ENCODE measurements around the gene RBPJ. TPM values are rescaled to one million over a fixed set of nuclear protein-coding genes. Genes with fewer than 3 reads are reported as not detected.
"Not testable (repeated sequence)": the region's sequence is repeated elsewhere in the genome, so short reads cannot be mapped to it uniquely, and the experiment has no call there.

The RBPJ gene
- total RNA-seq, 1 donor from 2014 or later, result 162 TPM

GRCh38 chr4:26349496-26349895, 28.7 kb downstream of the RBPJ start:
- Mint-ChIP-seq H3K9me3 (ENCODE audit: low read depth) (no peaks in the 10 kb centered on the region), H3K27ac (no peak overlapping the region), H3K27me3 (no peaks in the 10 kb centered on the region), H3K4me1 (ENCODE audit: low read depth) (peaks cover 15% of the 10 kb centered on the region), H3K4me3 (ENCODE audit: low read depth) (no peak overlapping the region), H3K36me3 (ENCODE audit: insufficient read depth) (peaks cover 9% of the 10 kb centered on the region)
- DNase-seq (ENCODE audit: low spot score, unreplicated experiment), result no peak
- no peak for TF ChIP-seq CTCF (IDR thresholded peaks at IDR 0.05; ENCODE audit: unreplicated experiment)

DNA sequence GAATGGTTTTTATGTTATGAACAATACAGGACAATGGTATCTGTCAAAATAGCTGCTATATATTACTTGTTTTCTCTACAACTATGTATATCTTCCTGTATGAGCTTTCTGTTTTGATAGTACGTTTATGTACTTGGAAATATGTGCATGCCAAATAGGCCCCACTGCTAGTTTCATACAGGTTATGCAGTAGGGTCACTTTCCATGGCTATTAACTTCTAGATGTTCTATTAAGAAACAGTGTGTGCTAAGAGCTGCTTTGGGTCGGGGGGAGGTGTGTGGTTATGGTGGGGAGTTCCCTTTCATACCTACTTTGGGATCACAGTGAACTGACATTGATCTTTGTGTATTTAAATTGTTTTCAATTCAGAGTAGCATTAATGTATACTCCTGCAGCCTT, 30.9 kb downstream of the RBPJ start:
- Mint-ChIP-seq H3K4me3 (ENCODE audit: low read depth) (no peak overlapping the region), H3K36me3 (ENCODE audit: insufficient read depth) (peaks cover 6% of the 10 kb centered on the region), H3K27me3 (no peaks in the 10 kb centered on the region), H3K27ac (no peak overlapping the region), H3K9me3 (ENCODE audit: low read depth) (no peaks in the 10 kb centered on the region), H3K4me1 (ENCODE audit: low read depth) (peaks cover 16% of the 10 kb centered on the region)
- no peak for DNase-seq (ENCODE audit: low spot score, unreplicated experiment)
- no peak for TF ChIP-seq CTCF (IDR thresholded peaks at IDR 0.05; ENCODE audit: unreplicated experiment)

GRCh38 chr4:26354491-26354890, 33.7 kb downstream of the RBPJ start:
- Mint-ChIP-seq H3K36me3 (ENCODE audit: insufficient read depth) (no peaks in the 10 kb centered on the region), H3K9me3 (ENCODE audit: low read depth) (no peaks in the 10 kb centered on the region), H3K4me1 (ENCODE audit: low read depth) (peaks cover 8% of the 10 kb centered on the region), H3K27ac (no peak overlapping the region), H3K4me3 (ENCODE audit: low read depth) (no peak overlapping the region), H3K27me3 (no peaks in the 10 kb centered on the region)
- TF ChIP-seq CTCF (IDR thresholded peaks at IDR 0.05; ENCODE audit: unreplicated experiment), result no peak
- no peak for DNase-seq (ENCODE audit: low spot score, unreplicated experiment)

- no peaks in the 10 kb centered on the region for H3K9me3 Mint-ChIP-seq (ENCODE audit: low read depth)
- H3K4me1 Mint-ChIP-seq (ENCODE audit: low read depth), result peaks cover 9% of the 10 kb centered on the region
- H3K4me3 Mint-ChIP-seq (ENCODE audit: low read depth), result no peak overlapping the region
- H3K36me3 Mint-ChIP-seq (ENCODE audit: insufficient read depth), result no peaks in the 10 kb centered on the region
- no peak for TF ChIP-seq CTCF (IDR thresholded peaks at IDR 0.05; ENCODE audit: unreplicated experiment)
- H3K27ac Mint-ChIP-seq, result no peak overlapping the region
- no peaks in the 10 kb centered on the region for H3K27me3 Mint-ChIP-seq
- DNase-seq (ENCODE audit: low spot score, unreplicated experiment), result no peak
Measured at GRCh38 chr4:26355392-26356052, 34.7 kb downstream of the RBPJ start.

DNA sequence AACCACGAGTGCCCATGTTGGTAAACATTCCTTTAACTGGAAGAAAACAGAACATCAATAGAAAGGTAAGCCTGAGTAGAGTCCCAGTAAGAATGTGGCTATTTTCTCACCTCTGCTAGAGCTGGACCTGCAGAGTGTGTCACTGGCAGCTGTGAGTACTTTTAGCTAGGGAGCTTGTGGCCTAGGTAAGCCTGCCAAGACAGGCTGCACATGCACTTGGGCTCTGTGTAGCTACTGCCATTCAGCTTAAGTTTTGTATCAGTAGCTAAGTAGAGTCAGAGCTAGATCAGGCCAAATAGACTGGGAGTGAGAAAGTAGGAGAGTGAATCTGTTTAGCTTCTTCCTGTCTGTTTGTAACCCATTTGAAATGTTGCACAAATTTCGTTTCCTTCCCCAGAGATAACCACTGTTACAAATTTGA, 35.3 kb downstream of the RBPJ start:
- no peak for TF ChIP-seq CTCF (IDR thresholded peaks at IDR 0.05; ENCODE audit: unreplicated experiment)
- no peak for DNase-seq (ENCODE audit: low spot score, unreplicated experiment)
- H3K9me3 Mint-ChIP-seq (ENCODE audit: low read depth), result no peaks in the 10 kb centered on the region
- no peaks in the 10 kb centered on the region for H3K36me3 Mint-ChIP-seq (ENCODE audit: insufficient read depth)
- H3K4me3 Mint-ChIP-seq (ENCODE audit: low read depth), result no peak overlapping the region
- no peak overlapping the region for H3K27ac Mint-ChIP-seq
- H3K4me1 Mint-ChIP-seq (ENCODE audit: low read depth), result peaks cover 11% of the 10 kb centered on the region
- no peaks in the 10 kb centered on the region for H3K27me3 Mint-ChIP-seq

- not testable (repeated sequence) for H3K27me3 Mint-ChIP-seq; H3K4me1 Mint-ChIP-seq (ENCODE audit: low read depth); H3K4me3 Mint-ChIP-seq (ENCODE audit: low read depth); H3K36me3 Mint-ChIP-seq (ENCODE audit: insufficient read depth); H3K27ac Mint-ChIP-seq; DNase-seq (ENCODE audit: low spot score, unreplicated experiment); H3K9me3 Mint-ChIP-seq (ENCODE audit: low read depth)
Measured at GRCh38 chr4:26359521-26359920, 38.7 kb downstream of the RBPJ start.

Data from progenitor cell of endocrine pancreas (in vitro differentiated cells).